ENCODE results near the gene RNASE8. TPM values are rescaled to one million over a fixed set of nuclear protein-coding genes. Genes with fewer than 3 reads are reported as not detected.

The RNASE8 gene
- total RNA-seq, 1 donor from 2014 or later, result not detected

GRCh38 chr14:21050597-21050996 is 7.0 kb upstream of the RNASE8 start:
- no peaks in the 10 kb centered on the region for H4K20me1 ChIP-seq (ENCODE audit: insufficient read depth, low read length)
- Mint-ChIP-seq H3K27ac (ENCODE audit: unreplicated experiment) (no peak overlapping the region), H3K27me3 (ENCODE audit: low read depth, unreplicated experiment) (peaks cover 2% of the 10 kb centered on the region), H3K4me1 (ENCODE audit: low read depth, unreplicated experiment) (peaks cover 15% of the 10 kb centered on the region), H3K9me3 (ENCODE audit: unreplicated experiment) (peaks cover 3% of the 10 kb centered on the region), H3K4me3 (ENCODE audit: unreplicated experiment) (no peak overlapping the region), H3K36me3 (ENCODE audit: low read depth, unreplicated experiment) (no peaks in the 10 kb centered on the region)
- no peaks in the 10 kb centered on the region for H3K79me2 ChIP-seq (ENCODE audit: insufficient read depth, low read length)
- FAIRE-seq (no peak), DNase-seq (ENCODE audit: low read depth) (no peak)
- H3K4me1 ChIP-seq (ENCODE audit: insufficient read depth, low read length), result peaks cover 2% of the 10 kb centered on the region
- no peak overlapping the region for H2AFZ ChIP-seq (ENCODE audit: low read depth, low read length)
- no peaks in the 10 kb centered on the region for H3K27me3 ChIP-seq (ENCODE audit: insufficient read depth, low read length)
- no peak overlapping the region for H3K4me2 ChIP-seq (ENCODE audit: low read length)
- H3K36me3 ChIP-seq (ENCODE audit: insufficient read depth, low read length), result no peaks in the 10 kb centered on the region
- H3K9me3 ChIP-seq (ENCODE audit: insufficient read depth, low read depth, low read length), result no peaks in the 10 kb centered on the region
- H3K27ac ChIP-seq (ENCODE audit: low read depth, low read length), result no peak overlapping the region
- H3K9ac ChIP-seq (ENCODE audit: low read length), result no peak overlapping the region
- no peak overlapping the region for H3K4me3 ChIP-seq (ENCODE audit: insufficient read depth, low read depth, low read length)
- TF ChIP-seq CTCF (IDR thresholded peaks at IDR 0.05; ENCODE audit: insufficient read depth, low read depth, low read length) (no peak), EZH2 (IDR thresholded peaks at IDR 0.05; ENCODE audit: insufficient read depth, low read length) (no peak)

GRCh38 chr14:21053184-21054122 is 4.2 kb upstream of the RNASE8 start:
- peaks cover 23% of the 10 kb centered on the region for H3K4me1 Mint-ChIP-seq (ENCODE audit: low read depth, unreplicated experiment)
- Histone ChIP-seq H3K27ac (ENCODE audit: low read depth, low read length) (no peak overlapping the region), H3K9ac (ENCODE audit: low read length) (no peak overlapping the region), H4K20me1 (ENCODE audit: insufficient read depth, low read length) (no peaks in the 10 kb centered on the region), H3K9me3 (ENCODE audit: insufficient read depth, low read depth, low read length) (no peaks in the 10 kb centered on the region), H3K4me1 (ENCODE audit: insufficient read depth, low read length) (peaks cover 11% of the 10 kb centered on the region), H3K4me2 (ENCODE audit: low read length) (no peak overlapping the region), H3K4me3 (ENCODE audit: insufficient read depth, low read depth, low read length) (no peak overlapping the region), H3K27me3 (ENCODE audit: insufficient read depth, low read length) (no peaks in the 10 kb centered on the region), H3K36me3 (ENCODE audit: insufficient read depth, low read length) (no peaks in the 10 kb centered on the region), H2AFZ (ENCODE audit: low read depth, low read length) (no peak overlapping the region), H3K79me2 (ENCODE audit: insufficient read depth, low read length) (no peaks in the 10 kb centered on the region)
- H3K36me3 Mint-ChIP-seq (ENCODE audit: low read depth, unreplicated experiment), result no peaks in the 10 kb centered on the region
- H3K27me3 Mint-ChIP-seq (ENCODE audit: low read depth, unreplicated experiment), result no peaks in the 10 kb centered on the region
- no peak overlapping the region for H3K4me3 Mint-ChIP-seq (ENCODE audit: unreplicated experiment)
- DNase-seq (ENCODE audit: low read depth) (no peak), FAIRE-seq (no peak)
- peaks cover 3% of the 10 kb centered on the region for H3K9me3 Mint-ChIP-seq (ENCODE audit: unreplicated experiment)
- no peak overlapping the region for H3K27ac Mint-ChIP-seq (ENCODE audit: unreplicated experiment)
- no peak for TF ChIP-seq EZH2 (IDR thresholded peaks at IDR 0.05; ENCODE audit: insufficient read depth, low read length)
- TF ChIP-seq CTCF (IDR thresholded peaks at IDR 0.05; ENCODE audit: insufficient read depth, low read depth, low read length), result no peak

All from astrocyte (in vitro differentiated cells and primary cell).